Stimulated activated CD4-positive, alpha-beta T cell treated with anti-CD3 and anti-CD28 coated beads, Interleukin-2, amount 100 ng/mL, for 4 hours (primary cell): ENCODE results near the gene PAH.

Experiments
- DNase-seq: peaks from one replicate; pipeline ENCODE4 v3.0.0-alpha.2; 2020; ENCODE audit warnings: low read depth

Gene PAH

GRCh38 chr12:102917026-102917787 is at the start of gene PAH:
TSS of gene PAH (minus strand) at chr12:102917244. CDS start at chr12:102917130, 114 bp downstream.
- DNase-seq, result no peak

GRCh38 chr12:102966200-102966863 is 49.3 kb upstream of the PAH start:
- no peak for DNase-seq

DNA sequence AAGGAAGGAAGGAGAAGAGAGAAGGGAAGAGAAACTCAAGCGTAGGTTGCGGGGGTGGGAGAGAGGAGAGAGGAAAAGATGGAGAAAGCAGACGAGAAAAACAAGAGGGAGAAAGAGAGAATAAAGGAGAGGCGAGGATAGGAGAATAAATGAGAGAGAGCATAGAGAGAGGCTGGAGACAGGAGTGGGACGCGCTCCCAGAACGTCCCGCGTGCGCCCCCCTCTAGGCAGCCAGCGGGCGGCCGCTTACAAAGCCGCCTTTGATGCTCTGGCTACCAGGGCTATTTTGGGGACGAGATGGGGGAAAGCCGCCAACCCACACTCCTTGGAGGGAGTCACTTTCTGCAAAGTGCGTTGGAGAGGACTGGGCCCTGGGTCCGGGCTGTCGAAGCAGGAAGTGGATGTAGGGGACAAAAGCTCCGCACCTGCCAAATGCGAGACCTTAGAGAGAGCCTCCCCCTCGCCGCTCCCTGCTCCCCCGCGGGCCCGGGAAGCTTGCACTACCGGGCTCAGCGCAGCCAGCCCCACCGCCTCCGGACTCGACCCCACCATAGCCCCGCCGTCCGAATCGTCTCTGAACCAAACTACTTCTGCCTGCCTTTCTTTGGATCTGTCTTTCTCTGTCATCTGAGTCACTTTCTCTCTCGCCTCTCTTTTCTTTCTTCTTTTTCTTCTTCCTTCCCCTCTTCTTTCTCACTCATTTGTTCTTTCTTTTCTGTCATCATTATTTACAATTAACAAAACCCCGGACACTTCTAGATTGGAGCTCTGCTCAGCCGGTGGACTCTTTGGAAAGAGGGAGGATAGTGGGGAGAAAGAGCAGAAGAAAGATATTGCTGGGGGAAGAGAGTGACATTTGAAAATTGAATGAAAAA is 48.5 kb upstream of the PAH start:
- no peak for DNase-seq

DNA sequence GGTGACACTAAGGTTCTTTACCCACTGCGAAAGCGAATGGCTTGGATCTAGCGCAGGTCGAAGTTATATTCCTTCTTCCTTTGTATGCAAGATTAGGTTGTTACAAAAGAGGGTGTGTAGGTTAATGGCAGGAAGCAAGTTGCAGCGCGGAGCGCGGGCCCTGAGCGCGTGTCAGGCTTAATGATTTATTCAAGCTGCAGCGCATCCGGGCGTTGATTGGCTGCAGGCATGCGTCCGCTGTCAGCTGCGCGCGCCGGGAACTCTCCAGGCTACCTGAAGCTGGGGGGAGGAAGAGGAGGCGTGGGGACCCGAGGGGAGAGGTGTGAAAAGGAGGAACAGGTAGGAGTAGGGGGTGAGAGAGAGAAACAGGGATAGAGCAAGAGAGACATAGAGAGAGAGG is 47.8 kb upstream of the PAH start:
- DNase-seq, result no peak

GRCh38 chr12:102963796-102964195 is 46.8 kb upstream of the PAH start:
- no peak for DNase-seq

- no peak for DNase-seq
Measured at GRCh38 chr12:102962986-102963385, 45.9 kb upstream of the PAH start.

- DNase-seq, result no peak
Measured at GRCh38 chr12:102962532-102962931, 45.5 kb upstream of the PAH start.

DNA sequence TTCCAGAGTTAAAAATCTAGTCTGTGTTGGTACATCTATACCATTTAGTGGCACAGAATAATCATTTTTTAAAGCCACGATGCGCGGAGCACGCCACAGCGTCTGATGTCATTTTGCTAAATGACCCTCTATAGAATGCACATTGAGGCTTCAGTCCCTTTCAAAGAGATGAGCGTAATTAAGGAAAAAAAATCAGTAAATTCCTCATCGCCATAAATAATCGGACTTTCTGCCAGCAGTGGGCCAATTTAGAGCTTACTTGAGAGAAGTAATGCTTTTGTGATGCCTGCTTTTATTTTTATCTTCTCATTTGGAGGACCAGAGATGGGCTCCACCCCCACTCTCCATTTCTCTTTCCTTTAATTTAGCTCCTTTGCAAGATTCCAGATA is 44.4 kb upstream of the PAH start:
- no peak for DNase-seq

GRCh38 chr12:102960766-102961465 is 43.9 kb upstream of the PAH start:
- no peak for DNase-seq

- DNase-seq, result no peak
Measured at GRCh38 chr12:102959391-102959790, 42.3 kb upstream of the PAH start.

DNA sequence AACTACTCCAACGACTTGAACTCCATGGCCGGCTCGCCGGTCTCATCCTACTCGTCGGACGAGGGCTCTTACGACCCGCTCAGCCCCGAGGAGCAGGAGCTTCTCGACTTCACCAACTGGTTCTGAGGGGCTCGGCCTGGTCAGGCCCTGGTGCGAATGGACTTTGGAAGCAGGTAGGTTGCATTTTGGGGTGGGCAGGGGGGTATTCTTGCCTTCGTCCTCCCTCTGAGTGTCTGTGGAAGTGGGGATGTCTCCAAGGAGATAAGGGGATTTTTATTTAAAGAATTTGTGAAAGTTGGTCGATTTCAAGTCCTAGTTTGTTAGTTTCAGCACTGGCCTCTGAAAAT is 41.8 kb upstream of the PAH start:
- DNase-seq, result no peak

- DNase-seq, result no peak
Measured at GRCh38 chr12:102958073-102958829, 41.2 kb upstream of the PAH start.

GRCh38 chr12:102957339-102958050 is 40.5 kb upstream of the PAH start, which contains the start of gene ASCL1:
TSS of gene ASCL1 (plus strand) at chr12:102957674. CDS start at chr12:102958245, 571 bp downstream.
- DNase-seq, result no peak

DNA sequence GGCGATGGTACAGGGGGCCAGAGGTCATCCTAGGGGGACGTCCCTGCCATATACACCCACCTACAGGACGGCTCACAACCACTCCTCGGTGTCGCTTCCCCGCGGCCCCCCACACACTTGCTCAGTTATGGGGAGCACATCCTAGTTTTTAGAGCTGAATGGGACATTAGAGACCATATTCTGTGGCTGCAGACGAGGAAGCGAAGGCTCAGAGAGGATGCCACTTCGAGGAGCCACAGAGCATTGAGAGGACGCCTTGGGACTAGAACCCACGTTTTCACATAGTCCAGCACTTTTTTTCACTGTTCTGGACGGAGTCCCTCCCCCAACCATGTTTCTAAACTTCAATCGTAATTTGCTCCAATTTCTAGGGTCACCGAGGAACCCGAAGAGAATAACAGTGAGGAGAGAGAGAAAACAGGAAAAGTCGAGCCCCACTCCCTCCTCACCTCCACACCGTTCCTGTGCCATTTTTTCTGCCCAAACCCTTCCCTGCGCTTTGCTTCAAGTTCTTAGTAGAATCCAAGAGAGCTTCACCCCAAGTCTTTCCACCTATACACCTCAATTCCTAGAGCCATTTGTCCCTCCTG is 39.8 kb upstream of the PAH start:
- DNase-seq, result no peak

- no peak for DNase-seq
Measured at GRCh38 chr12:102955926-102956737, 39.1 kb upstream of the PAH start.

DNA sequence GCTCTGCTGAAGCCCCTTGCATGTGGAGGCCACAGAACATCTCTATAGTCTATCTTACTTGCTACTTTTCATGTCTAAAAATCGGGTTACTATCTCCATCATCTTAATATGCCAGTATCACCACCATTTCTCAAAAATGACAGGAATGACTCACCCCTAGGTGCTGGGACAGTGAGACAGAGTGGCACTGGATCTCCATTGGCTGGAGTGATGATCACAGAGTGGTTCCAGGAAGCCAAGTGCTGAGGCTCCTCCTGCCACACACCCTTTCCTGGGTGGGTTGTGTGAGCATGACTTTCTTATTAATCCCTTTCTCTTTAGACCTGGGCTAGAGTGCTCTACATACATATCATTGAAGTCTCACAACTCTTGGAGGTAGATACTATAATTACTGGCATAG is 37.1 kb upstream of the PAH start:
- DNase-seq, result no peak

GRCh38 chr12:102953221-102953620 is 36.2 kb upstream of the PAH start:
- no peak for DNase-seq

DNA sequence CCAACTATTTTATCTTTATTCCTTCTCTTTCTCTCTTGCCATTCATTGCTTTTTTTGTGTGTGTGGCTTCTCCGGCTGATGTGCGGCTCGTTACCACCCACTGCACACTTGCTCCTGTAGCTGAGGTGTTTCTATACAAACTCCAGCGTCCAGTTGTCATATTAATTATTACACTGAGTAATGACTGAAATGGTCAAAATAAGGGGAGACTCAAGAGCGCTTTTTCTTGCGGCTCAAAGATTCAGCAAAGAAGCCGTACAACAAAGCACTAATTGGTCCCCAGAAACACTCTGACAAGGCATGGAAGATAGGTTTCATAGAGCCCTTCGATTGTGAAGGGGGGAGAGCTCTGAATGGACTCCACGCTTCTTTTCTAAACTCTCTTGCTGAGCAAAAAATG is 34.8 kb upstream of the PAH start:
- no peak for DNase-seq

- DNase-seq, result no peak
Measured at GRCh38 chr12:102950950-102951619, 34.0 kb upstream of the PAH start.
